Right lobe of liver (tissue), 6 donors: ENCODE results near the gene TRAFD1. TPM values are rescaled to one million over a fixed set of nuclear protein-coding genes. Genes with fewer than 3 reads are reported as not detected.
"Not testable (repeated sequence)": the region's sequence is repeated elsewhere in the genome, so short reads cannot be mapped to it uniquely, and the experiment has no call there.

Source experiments
- ATAC-seq, 4 donors: fragments of 200-7000 bp; cut with Tn5 transposase; one replicate each; pipeline ENCODE4 v1.9.1; 2020; ENCODE audit warnings: mild to moderate bottlenecking in 4 of 4, moderate library complexity in 4 of 4
- DNase-seq, 3 donors: peaks; one replicate each; pipeline ENCODE4 v3.0.0-alpha.2; 2020
- H3K27ac ChIP-seq, 3 donors: fragments of 200-600 bp; one replicate each; pipeline ENCODE4 v1.8.0; 2022
- H3K27me3 ChIP-seq, 2 donors: fragments of 200-600 bp; one replicate each; pipeline ENCODE4 v1.8.0; 2022
- H3K36me3 ChIP-seq, 4 donors: fragments of 200-600 bp; sonication (generic) in 1 of 4; one replicate each; pipeline versions ENCODE4 v1.5.1 to v1.8.0; 2017 to 2022; ENCODE audit warnings: control low read depth in 1 of 4
- H3K4me1 ChIP-seq, 4 donors: fragments of 200-600 bp; sonication (generic) in 1 of 4; one replicate each; pipeline versions ENCODE4 v1.5.1 to v1.8.0; 2017 to 2022; ENCODE audit warnings: control low read depth in 1 of 4
- H3K4me3 ChIP-seq, 3 donors: fragments of 200-600 bp; one replicate each; pipeline ENCODE4 v1.8.0; 2022
- H3K9me3 ChIP-seq, 4 donors: fragments of 200-600 bp; sonication (generic) in 1 of 4; one replicate each; pipeline versions ENCODE4 v1.5.1 to v1.8.0; 2017 to 2022; ENCODE audit warnings: control low read depth in 1 of 4
- CTCF ChIP-seq, 4 donors: fragments of 200-600 bp in 3 of 4; fragments of 450-650 bp in 1 of 4; IDR thresholded peaks; one replicate each; pipeline versions ENCODE4 v1.5.1 to v1.8.0; 2016 to 2022; ENCODE audit warnings: antibody characterized with exemption in 4 of 4, mild to moderate bottlenecking in 2 of 4
- POLR2A ChIP-seq: fragments of 450-650 bp; IDR thresholded peaks from one replicate; pipeline ENCODE4 v1.6.1; 2017; ENCODE audit warnings: antibody characterized with exemption, mild to moderate bottlenecking
- WGBS: methylation state at CpG from one replicate; pipeline ENCODE4 v1.1.6; 2018; ENCODE audit warnings: low coverage, low lambda C conversion rate; ENCODE audit not compliant: insufficient coverage; ENCODE audit errors: missing lambda C conversion rate; 5-methylcytosine and 5-hydroxymethylcytosine counted together
- intact Hi-C, 2 donors: fragments of 100-400 bp; cut with DNase I; formaldehyde crosslinking; loops; one replicate each; pipeline versions ENCODE4 v1.11.2 to v1.14.1; 2022
- total RNA-seq, 6 experiments: library from RNA; depleted of rRNA in 2 of 6; stranded (reverse); fragments of >200 nt in 2 of 6; fragmentation: NEBNext Ultra II Directional in 3 of 6; extraction: Animal tissue kit (Norgen Biotek cat#: 25700) in 3 of 6; gene quantifications; one replicate each; pipeline versions ENCODE4 v1.1.0 to v1.2.4, GENCODE V29; 2016 to 2023
- donor health status: DM: no; HTN: yes; CAD: no.
- donor health status: DM: no; HTN: no; CAD: no.
- donor health status: DM: no; HTN: no; CAD: no.
- donor health status: DM: no; HTN: yes; CAD: no.
- donor health status: DM: no; HTN: yes; CAD: no.

TRAFD1 gene
- total RNA-seq, 6 experiments from 2014 or later: 6.3 to 14.9 (median 10.3) TPM

GRCh38 chr12:112096070-112096469 is 29.3 kb upstream of the TRAFD1 start:
- Histone ChIP-seq H3K4me1 (no peaks in the 10 kb centered on the region), H3K4me3 (no peak overlapping the region), H3K27me3 (no peaks in the 10 kb centered on the region), H3K9me3 (no peaks in the 10 kb centered on the region), H3K36me3 (peaks cover 0 to 23% (median 3%) of the 10 kb centered on the region in 4 donors), H3K27ac (no peak overlapping the region)
- peak in 3 of 4 donors; percentile 25 to 77 (median 58) for ATAC-seq
- intact Hi-C loops: no loop called here
- no peak for TF ChIP-seq POLR2A
- TF ChIP-seq CTCF (IDR thresholded peaks at IDR 0.05): no peak
- DNase-seq: no peak

- intact Hi-C loops: no loop called here
- Histone ChIP-seq H3K27ac (no peak overlapping the region), H3K36me3 (peaks cover 0 to 21% (median 4%) of the 10 kb centered on the region in 4 donors), H3K4me3 (no peak overlapping the region), H3K27me3 (no peaks in the 10 kb centered on the region), H3K9me3 (no peaks in the 10 kb centered on the region), H3K4me1 (no peaks in the 10 kb centered on the region)
- no peak for TF ChIP-seq POLR2A
- no peak for TF ChIP-seq CTCF (IDR thresholded peaks at IDR 0.05)
- WGBS: 38% methylated on average over 1 of the region's 2 CpGs
- DNase-seq (no peak), ATAC-seq (peak in 1 of 4 donors; percentile 82)
Measured at GRCh38 chr12:112096667-112097066, 28.7 kb upstream of the TRAFD1 start.

DNA sequence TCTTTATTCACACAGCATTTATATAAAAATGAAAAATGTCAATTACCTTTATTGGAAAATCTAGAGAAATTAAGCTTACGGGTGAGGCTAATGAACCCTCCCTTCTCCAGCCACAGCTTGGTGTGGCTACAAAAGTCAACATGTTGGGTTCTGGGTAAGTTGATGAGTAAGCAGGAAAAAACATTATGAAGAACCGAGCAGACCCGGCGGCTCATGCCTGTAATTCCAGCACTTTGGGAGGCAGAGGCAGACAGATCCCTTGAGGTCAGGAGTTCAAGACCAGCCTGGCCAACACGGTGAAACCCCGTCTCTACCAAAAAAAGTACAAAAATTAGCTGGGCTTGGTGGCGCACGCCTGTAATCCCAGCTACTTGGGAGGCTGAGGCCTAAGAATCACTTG is 27.7 kb upstream of the TRAFD1 start:
- 85% methylated on average over 4 of the region's 8 CpGs for WGBS

GRCh38 chr12:112100500-112100899 is 24.9 kb upstream of the TRAFD1 start:
- H3K27ac ChIP-seq, DNase-seq, H3K4me3 ChIP-seq, intact Hi-C loops, H3K27me3 ChIP-seq, ATAC-seq, H3K4me1 ChIP-seq, H3K9me3 ChIP-seq, H3K36me3 ChIP-seq: not testable (repeated sequence)
- 98% methylated on average over 5 of the region's 15 CpGs for WGBS

More for the DNA sequence above, 27.7 kb upstream of the TRAFD1 start:
- H3K4me3 ChIP-seq: no peak overlapping the region
- no peaks in the 10 kb centered on the region for H3K27me3 ChIP-seq
- ATAC-seq (no peak), DNase-seq (no peak)
- no peaks in the 10 kb centered on the region for H3K9me3 ChIP-seq
- H3K27ac ChIP-seq: no peak overlapping the region
- no peak for TF ChIP-seq POLR2A
- intact Hi-C loops: no loop called here
- no peaks in the 10 kb centered on the region for H3K4me1 ChIP-seq
- peaks cover 0 to 12% (median 3%) of the 10 kb centered on the region in 4 donors for H3K36me3 ChIP-seq

DNA sequence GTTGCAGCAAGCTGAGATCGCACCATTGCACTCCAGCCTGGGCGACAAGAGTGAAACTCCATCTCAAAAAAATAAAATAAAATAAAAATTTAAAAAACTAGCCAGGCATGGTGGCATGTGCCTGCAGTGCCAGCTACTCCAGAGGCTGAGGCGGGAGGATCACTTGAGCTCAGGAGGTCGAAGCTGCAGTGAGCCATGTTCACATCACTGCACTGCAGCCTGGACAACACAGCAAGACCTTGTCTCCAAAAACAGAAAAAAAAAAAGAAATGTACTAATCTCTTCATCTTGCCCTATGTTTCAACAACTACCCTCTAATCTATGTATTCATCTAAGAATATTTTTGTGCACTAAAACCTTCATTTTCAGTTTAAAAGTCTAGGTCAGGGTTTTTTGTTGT is 23.2 kb upstream of the TRAFD1 start:
- Histone ChIP-seq H3K4me1 (peaks cover 0 to 20% (median 7%) of the 10 kb centered on the region in 4 donors), H3K9me3 (no peaks in the 10 kb centered on the region), H3K27me3 (no peaks in the 10 kb centered on the region), H3K36me3 (peaks cover 0 to 9% (median 3%) of the 10 kb centered on the region in 4 donors), H3K4me3 (no peak overlapping the region), H3K27ac (no peak overlapping the region)
- no peak for DNase-seq
- no peak for ATAC-seq
- intact Hi-C loops: no loop called here
- no peak for TF ChIP-seq POLR2A
- TF ChIP-seq CTCF (IDR thresholded peaks at IDR 0.05): no peak
- 96% methylated on average over 4 of the region's 4 CpGs for WGBS

- intact Hi-C loops, ATAC-seq, DNase-seq, H3K27ac ChIP-seq, H3K36me3 ChIP-seq, H3K9me3 ChIP-seq, H3K27me3 ChIP-seq, H3K4me3 ChIP-seq: not testable (repeated sequence)
- peaks cover 0 to 26% (median 10%) of the 10 kb centered on the region in 4 donors for H3K4me1 ChIP-seq
- 97% methylated on average over 16 of the region's 19 CpGs for WGBS
Measured at GRCh38 chr12:112102746-112103145, 22.6 kb upstream of the TRAFD1 start.
